Esophagus muscularis mucosa (tissue), 4 donors: ENCODE results near the gene BLOC1S5. TPM values are rescaled to one million over a fixed set of nuclear protein-coding genes. Genes with fewer than 3 reads are reported as not detected.

Experiments used
- DNase-seq: peaks from one replicate; pipeline ENCODE4 v3.0.0-alpha.2; 2017; ENCODE audit errors: extremely low spot score
- H3K27ac ChIP-seq, 4 donors: fragments of 200-600 bp; sonication (generic); replicated peaks in 1 of 4; 1 replicate in 3 of 4; 2 replicates in 1 of 4; pipeline ENCODE4 v1.5.1; 2016 to 2019; ENCODE audit warnings: mild to moderate bottlenecking in 1 of 4
- H3K27me3 ChIP-seq, 4 donors: fragments of 200-600 bp; sonication (generic); one replicate each; pipeline versions ENCODE4 v1.5.1 to v1.6.0; 2016 to 2019
- H3K36me3 ChIP-seq, 4 donors: fragments of 200-600 bp; sonication (generic); one replicate each; pipeline ENCODE4 v1.5.1; 2016 to 2019
- H3K4me1 ChIP-seq, 4 donors: fragments of 200-600 bp; sonication (generic); one replicate each; pipeline ENCODE4 v1.5.1; 2016 to 2019
- H3K4me3 ChIP-seq, 4 donors: fragments of 200-600 bp; sonication (generic); 1 replicate in 2 of 4; 2 replicates in 2 of 4; pipeline ENCODE4 v1.5.1; 2016 to 2019; ENCODE audit warnings: mild to moderate bottlenecking in 4 of 4, moderate library complexity in 1 of 4
- H3K9me3 ChIP-seq, 4 donors: fragments of 200-600 bp; sonication (generic); 1 replicate in 3 of 4; 2 replicates in 1 of 4; pipeline ENCODE4 v1.5.1; 2016 to 2019
- CTCF ChIP-seq, 3 experiments: fragments of 200-600 bp in 2 of 3; fragments of 450-650 bp in 1 of 3; sonication (generic) in 2 of 3; IDR thresholded peaks; one replicate each; pipeline ENCODE4 v1.5.1; 2017 to 2019; ENCODE audit warnings: antibody characterized with exemption in 3 of 3, mild to moderate bottlenecking in 2 of 3, moderate library complexity in 1 of 3
- EP300 ChIP-seq: sonication (generic); formaldehyde crosslinking; IDR thresholded peaks from one replicate; pipeline ENCODE4 v1.6.1; 2017; ENCODE audit warnings: antibody characterized with exemption
- POLR2A ChIP-seq: fragments of 450-650 bp; IDR thresholded peaks from one replicate; pipeline ENCODE4 v1.6.1; 2017; ENCODE audit warnings: antibody characterized with exemption, moderate library complexity, mild to moderate bottlenecking, low read depth
- POLR2AphosphoS5 ChIP-seq, 2 donors: sonication (generic); formaldehyde crosslinking; IDR thresholded peaks; one replicate each; pipeline ENCODE4 v1.6.1; 2017; ENCODE audit warnings: antibody characterized with exemption in 2 of 2
- WGBS: methylation state at CpG from one replicate; pipeline ENCODE4 v1.1.5; 2018; 5-methylcytosine and 5-hydroxymethylcytosine counted together
- intact Hi-C: fragments of 100-400 bp; cut with DNase I; formaldehyde crosslinking; loops from one replicate; pipeline ENCODE4 v1.15.1; 2023
- total RNA-seq, 4 donors: library from RNA; depleted of rRNA; stranded (reverse); fragments of >200 nt; gene quantifications; one replicate each; pipeline versions ENCODE4 v1.1.0 to v1.2.1, GENCODE V29; 2016

Gene BLOC1S5
- total RNA-seq, 4 donors from 2014 or later = 10.4 to 15.6 (median 11.2) TPM

GRCh38 chr6:8006208-8006607, 58.0 kb downstream of the BLOC1S5 start:
- no peaks in the 10 kb centered on the region for H3K27me3 ChIP-seq
- no peak overlapping the region for H3K27ac ChIP-seq
- intact Hi-C loops = no loop called here
- no peaks in the 10 kb centered on the region for H3K9me3 ChIP-seq
- DNase-seq = no peak
- H3K4me3 ChIP-seq = no peak overlapping the region
- no peaks in the 10 kb centered on the region for H3K36me3 ChIP-seq
- H3K4me1 ChIP-seq = no peaks in the 10 kb centered on the region
- TF ChIP-seq EP300 = no peak
- TF ChIP-seq CTCF (IDR thresholded peaks at IDR 0.05) = peak; percentile 40 to 48 (median 46)
- WGBS = 92% methylated on average over 1 of the region's 1 CpG

GRCh38 chr6:8005136-8005535, 59.1 kb downstream of the BLOC1S5 start:
- TF ChIP-seq POLR2A (no peak), CTCF (IDR thresholded peaks at IDR 0.05) (no peak), POLR2AphosphoS5 (IDR thresholded peaks at IDR 0.05) (no peak), EP300 (no peak)
- no peak overlapping the region for H3K27ac ChIP-seq
- H3K4me1 ChIP-seq = no peaks in the 10 kb centered on the region
- WGBS = 80% methylated on average over 4 of the region's 4 CpGs
- no peaks in the 10 kb centered on the region for H3K9me3 ChIP-seq
- H3K27me3 ChIP-seq = no peaks in the 10 kb centered on the region
- no peaks in the 10 kb centered on the region for H3K36me3 ChIP-seq
- no peak for DNase-seq
- intact Hi-C loops = no loop called here
- no peak overlapping the region for H3K4me3 ChIP-seq

- H3K9me3 ChIP-seq = no peaks in the 10 kb centered on the region
- no peaks in the 10 kb centered on the region for H3K36me3 ChIP-seq
- WGBS = 92% methylated on average over 1 of the region's 1 CpG
- intact Hi-C loops = loop anchor here (5.0 kb wide), 1 partner anchor 278 kb away; no protein-coding TSS in a partner anchor
- no peak for TF ChIP-seq POLR2A
- TF ChIP-seq CTCF (IDR thresholded peaks at IDR 0.05) = no peak
- TF ChIP-seq EP300 = no peak
- no peak for TF ChIP-seq POLR2AphosphoS5 (IDR thresholded peaks at IDR 0.05)
- H3K27ac ChIP-seq = no peak overlapping the region
- DNase-seq = no peak
- no peaks in the 10 kb centered on the region for H3K27me3 ChIP-seq
- no peak overlapping the region for H3K4me3 ChIP-seq
- H3K4me1 ChIP-seq = peaks cover 6 to 25% (median 19%) of the 10 kb centered on the region in 4 donors
Measured at GRCh38 chr6:8000636-8001035, 63.6 kb downstream of the BLOC1S5 start.

GRCh38 chr6:8000188-8000596, 64.0 kb downstream of the BLOC1S5 start:
- Histone ChIP-seq H3K36me3 (no peaks in the 10 kb centered on the region), H3K27me3 (no peaks in the 10 kb centered on the region), H3K27ac (no peak overlapping the region), H3K4me3 (no peak overlapping the region), H3K4me1 (peaks cover 6 to 25% (median 19%) of the 10 kb centered on the region in 4 donors), H3K9me3 (no peaks in the 10 kb centered on the region)
- intact Hi-C loops = loop anchor here (5.0 kb wide), 1 partner anchor 278 kb away; no protein-coding TSS in a partner anchor
- WGBS = 85% methylated on average over 4 of the region's 4 CpGs
- TF ChIP-seq CTCF (IDR thresholded peaks at IDR 0.05) (no peak), POLR2AphosphoS5 (IDR thresholded peaks at IDR 0.05) (no peak), POLR2A (no peak)
- no peak for DNase-seq

GRCh38 chr6:7999201-7999600, 65.0 kb downstream of the BLOC1S5 start:
- Histone ChIP-seq H3K27me3 (no peaks in the 10 kb centered on the region), H3K27ac (no peak overlapping the region), H3K9me3 (no peaks in the 10 kb centered on the region), H3K4me1 (peaks cover 6 to 25% (median 19%) of the 10 kb centered on the region in 4 donors), H3K36me3 (no peaks in the 10 kb centered on the region), H3K4me3 (no peak overlapping the region)
- WGBS = 73% methylated on average over 3 of the region's 3 CpGs
- intact Hi-C loops = no loop called here
- DNase-seq = no peak
- TF ChIP-seq POLR2A (no peak), CTCF (IDR thresholded peaks at IDR 0.05) (no peak), POLR2AphosphoS5 (IDR thresholded peaks at IDR 0.05) (no peak), EP300 (no peak)
